HepG2 (cell line): ENCODE results near the gene MFNG. TPM values are rescaled to one million over a fixed set of nuclear protein-coding genes. Genes with fewer than 3 reads are reported as not detected.

ENCODE experiments used
- ATAC-seq: fragments of 200-7000 bp; cut with Tn5 transposase; 3 replicates; pipeline ENCODE4 v1.9.1; 2020; ENCODE audit warnings: mild to moderate bottlenecking, moderate library complexity
- BruUV-seq: library from RNA; stranded (reverse); fragments of 400-500 nt; replicated peaks from 2 replicates; lab custom pipeline; 2021; lab: Mats Ljungman, UMichigan
- CTCF ChIA-PET: fragments of 300-600 bp; formaldehyde crosslinking; extraction: SDS; loops from one replicate; lab custom pipeline; 2021; ENCODE audit warnings: low total read pairs, inconsistent platforms, low intra/inter-chr PET ratio; lab: Yijun Ruan, JAX
- POLR2A ChIA-PET: fragments of 350-600 bp; sonication (Branson Sonifier 250); formaldehyde crosslinking; loops from one replicate; lab custom pipeline; 2020; ENCODE audit warnings: antibody characterized with exemption, inconsistent platforms; lab: Yijun Ruan, JAX
- DNase-seq: peaks from one replicate; pipeline ENCODE4 v3.0.0-alpha.2; 2015; ENCODE audit warnings: low spot score
- FAIRE-seq: peaks from 3 replicates; lab custom pipeline; 2011; peaks lifted over from hg19 to GRCh38; lab: Jason Lieb, UNC
- H2AFZ ChIP-seq: one replicate; pipeline ENCODE4 v1.6.1; 2011; ENCODE audit warnings: low read length, inconsistent platforms
- H3K27ac ChIP-seq: fragments of 300-600 bp; 3 replicates; pipeline ENCODE4 v1.8.0; 2011; ENCODE audit warnings: mixed run types, mild to moderate bottlenecking, mixed read lengths, low read length, inconsistent platforms; ENCODE audit not compliant: insufficient read depth; ENCODE audit errors: extremely low read length
- H3K27me3 ChIP-seq, 2 experiments: fragments of 200-600 bp in 1 of 2; 2 replicates in 1 of 2; 3 replicates in 1 of 2; pipeline versions ENCODE4 v1.6.0 to v1.8.0; 2011; ENCODE audit warnings: low read length in 2 of 2, mild to moderate bottlenecking in 2 of 2, moderate library complexity in 2 of 2, inconsistent platforms in 1 of 2; ENCODE audit not compliant: insufficient read depth in 2 of 2, control insufficient read depth in 1 of 2
- H3K36me3 ChIP-seq, 2 experiments: fragments of 200-600 bp in 1 of 2; replicated peaks in 1 of 2; 2 replicates in 1 of 2; 3 replicates in 1 of 2; pipeline versions ENCODE4 v1.5.1 to v1.8.0; 2011; ENCODE audit warnings: low read length in 2 of 2, inconsistent platforms in 1 of 2; ENCODE audit not compliant: insufficient read depth in 2 of 2, control insufficient read depth in 1 of 2
- H3K4me1 ChIP-seq: 2 replicates; pipeline ENCODE4 v1.5.1; 2012; ENCODE audit warnings: low read length, inconsistent platforms; ENCODE audit not compliant: insufficient read depth
- H3K4me2 ChIP-seq: 2 replicates; pipeline ENCODE4 v1.6.0; 2011; ENCODE audit warnings: low read depth, low read length, inconsistent platforms
- H3K4me3 ChIP-seq, 3 experiments: fragments of 200-600 bp in 1 of 3; sonication (generic), shearing (Covaris generic) in 1 of 3; replicated peaks in 1 of 3; 2 replicates each; pipeline ENCODE4 v1.5.1; 2011 to 2016; ENCODE audit warnings: low read length in 3 of 3, inconsistent platforms in 2 of 3, low read depth in 2 of 3, mild to moderate bottlenecking in 2 of 3, control low read depth in 1 of 3, mixed read lengths in 1 of 3; ENCODE audit not compliant: insufficient read depth in 1 of 3
- H3K79me2 ChIP-seq: one replicate; pipeline ENCODE4 v1.6.1; 2011; ENCODE audit warnings: low read length, inconsistent platforms; ENCODE audit not compliant: insufficient read depth
- H3K9ac ChIP-seq: 2 replicates; pipeline ENCODE4 v1.6.0; 2011; ENCODE audit warnings: mild to moderate bottlenecking, low read depth, low read length, inconsistent platforms; ENCODE audit not compliant: insufficient read depth
- H3K9me3 ChIP-seq: 2 replicates; pipeline ENCODE4 v1.5.1; 2012; ENCODE audit warnings: mild to moderate bottlenecking, low read length
- H4K20me1 ChIP-seq: 2 replicates; pipeline ENCODE4 v1.6.0; 2011; ENCODE audit warnings: inconsistent platforms, mild to moderate bottlenecking, low read length, moderate library complexity; ENCODE audit not compliant: insufficient read depth
- KDM5B ChIP-seq: sonication (generic); formaldehyde crosslinking; IDR thresholded peaks from 2 replicates; pipeline ENCODE4 v1.4.0; 2020; ENCODE audit warnings: missing genetic modification reagents, mild to moderate bottlenecking, borderline replicate concordance
- PLSCR1 ChIP-seq: sonication (generic); formaldehyde crosslinking; IDR thresholded peaks from 2 replicates; pipeline ENCODE4 v1.5.0; 2020; ENCODE audit warnings: missing genetic modification reagents, mild to moderate bottlenecking, borderline replicate concordance
- ZBTB38 ChIP-seq: sonication (generic); formaldehyde crosslinking; IDR thresholded peaks from 2 replicates; pipeline ENCODE4 v1.5.1; 2020; ENCODE audit warnings: mild to moderate bottlenecking, missing genetic modification reagents
- ZBTB7A ChIP-seq: sonication (generic); formaldehyde crosslinking; IDR thresholded peaks from 2 replicates; pipeline ENCODE4 v1.8.0; 2022; ENCODE audit warnings: mild to moderate bottlenecking, missing genetic modification reagents
- ZEB1 ChIP-seq: IDR thresholded peaks from 2 replicates; pipeline ENCODE4 v1.6.1; 2012; ENCODE audit warnings: mild to moderate bottlenecking, low read depth, inconsistent platforms; ENCODE audit not compliant: insufficient replicate concordance
- ZNF180 ChIP-seq: sonication (generic); formaldehyde crosslinking; IDR thresholded peaks from 2 replicates; pipeline ENCODE4 v1.4.0; 2020; ENCODE audit warnings: low read depth, missing genetic modification reagents, borderline replicate concordance
- ZNF230 ChIP-seq: sonication (generic); formaldehyde crosslinking; IDR thresholded peaks from 2 replicates; pipeline ENCODE4 v1.4.0; 2020; ENCODE audit warnings: mild to moderate bottlenecking, missing genetic modification reagents
- ZNF468 ChIP-seq: sonication (generic); formaldehyde crosslinking; IDR thresholded peaks from 2 replicates; pipeline ENCODE4 v1.8.0; 2022; ENCODE audit warnings: mild to moderate bottlenecking, moderate library complexity, missing genetic modification reagents
- ZNF687 ChIP-seq: sonication (generic); formaldehyde crosslinking; IDR thresholded peaks from 2 replicates; pipeline ENCODE4 v1.5.1; 2020; ENCODE audit warnings: mild to moderate bottlenecking, missing genetic modification reagents, moderate library complexity
- ZNF816 ChIP-seq: sonication (generic); formaldehyde crosslinking; IDR thresholded peaks from 2 replicates; pipeline ENCODE4 v1.8.0; 2022; ENCODE audit warnings: missing genetic modification reagents, mild to moderate bottlenecking, borderline replicate concordance
- ZNF891 ChIP-seq: sonication (generic); formaldehyde crosslinking; IDR thresholded peaks from 2 replicates; pipeline ENCODE4 v1.5.0; 2020; ENCODE audit warnings: mild to moderate bottlenecking, missing genetic modification reagents
- WGBS: methylation state at CpG from one replicate; pipeline ENCODE4 v1.1.6; 2017; ENCODE audit warnings: low lambda C conversion rate; 5-methylcytosine and 5-hydroxymethylcytosine counted together
- in situ Hi-C: cut with HindIII; loops from 2 replicates; pipeline ENCODE4 v1.10.0; 2017; ENCODE audit warnings: low pct_unique_long_range_greater_than_20kb; ENCODE audit not compliant: extremely low pct_ligation_motif_present
- intact Hi-C: fragments of 100-400 bp; cut with micrococcal nuclease; formaldehyde crosslinking; loops from one replicate; pipeline ENCODE4 v1.10.0; 2022; ENCODE audit not compliant: unreplicated experiment
- polyA plus RNA-seq, 8 experiments: library from polyadenylated mRNA; depleted of rRNA in 3 of 8; stranded (reverse) in 7 of 8; unstranded in 1 of 8; fragments of >200 nt; fragmentation: Illumina TruSeq in 4 of 8; extraction: Trizol in 4 of 8; gene quantifications; 2 replicates each; pipeline versions ENCODE4 v1.2.1 to v1.2.3, GENCODE V29; 2011 to 2016; ENCODE audit warnings: low read depth in 4 of 8, missing spikeins in 1 of 8, mixed read lengths in 1 of 8; ENCODE audit not compliant: insufficient read depth in 1 of 8
- total RNA-seq, 5 experiments: library from RNA; depleted of rRNA; stranded (reverse); fragments of >200 nt; fragmentation: Illumina TruSeq; extraction: Trizol; gene quantifications; 2 replicates each; pipeline ENCODE4 v1.2.3, GENCODE V29; 2016; ENCODE audit warnings: low read depth in 1 of 5

MFNG gene
- total and polyA plus RNA-seq, 2 of the 13 experiments (the other 11 are each of a cell fraction or from before 2014, with no cell fraction given), result 1.0 to 11.7 TPM

GRCh38 chr22:37462983-37463382, 23.2 kb downstream of the MFNG start (continued):
- TF ChIP-seq ZNF180 (no peak), ZNF468 (CRISPR knock-in tag) (no peak), PLSCR1 (CRISPR knock-in tag) (no peak), ZEB1 (no peak), ZNF230 (no peak), KDM5B (CRISPR knock-in tag) (no peak), ZBTB7A (CRISPR knock-in tag) (no peak)

- H3K4me1 ChIP-seq, result no peaks in the 10 kb centered on the region
- no peak overlapping the region for H3K4me3 ChIP-seq
- H3K4me2 ChIP-seq, result no peak overlapping the region
- no peaks in the 10 kb centered on the region for H3K36me3 ChIP-seq
- no peak overlapping the region for H2AFZ ChIP-seq
- CTCF ChIA-PET, result no interaction called here
- 67% methylated on average over 3 of the region's 5 CpGs for WGBS
- H3K9ac ChIP-seq, result no peak overlapping the region
- H4K20me1 ChIP-seq, result peaks cover 4% of the 10 kb centered on the region; the same call in 1 of the 2 replicates
- TF ChIP-seq ZNF891 (CRISPR knock-in tag) (no peak), ZNF687 (CRISPR knock-in tag) (no peak), ZBTB38 (CRISPR knock-in tag) (no peak), ZNF816 (no peak)
- TF ChIP-seq, all 625 proteins: peak for 0
- ATAC-seq, result no peak
- no peak for DNase-seq
- H3K27me3 ChIP-seq, result no peaks in the 10 kb centered on the region; a peak in 2 of 5 replicates
- POLR2A ChIA-PET, result no interaction called here
- FAIRE-seq, result no peak
- H3K9me3 ChIP-seq, result no peaks in the 10 kb centered on the region
- H3K79me2 ChIP-seq, result no peaks in the 10 kb centered on the region
- in situ Hi-C loops (no loop called here), intact Hi-C loops (no loop called here)
- BruUV-seq, result no TSS peak
- no peak overlapping the region for H3K27ac ChIP-seq
Measured at GRCh38 chr22:37462436-37462835, 23.7 kb downstream of the MFNG start.
